GM10847 (cell line): ENCODE measurements around the gene MPV17L2.

ENCODE experiments used
- POLR2A ChIP-seq: IDR thresholded peaks from 2 replicates; pipeline ENCODE4 v1.6.1; 2011; ENCODE audit not compliant: insufficient read length; ENCODE audit errors: extremely low read depth

Gene MPV17L2

GRCh38 chr19:18218159-18218558 is 25.1 kb downstream of the MPV17L2 start:
- no peak for TF ChIP-seq POLR2A

- no peak for TF ChIP-seq POLR2A
Observed at GRCh38 chr19:18218600-18218999, 25.6 kb downstream of the MPV17L2 start.

GRCh38 chr19:18219911-18220631 is 27.1 kb downstream of the MPV17L2 start:
- no peak for TF ChIP-seq POLR2A

- TF ChIP-seq POLR2A = no peak
Observed at GRCh38 chr19:18220632-18221275, 27.7 kb downstream of the MPV17L2 start.

- no peak for TF ChIP-seq POLR2A
Observed at GRCh38 chr19:18221815-18222725, 29.1 kb downstream of the MPV17L2 start.

- no peak for TF ChIP-seq POLR2A
Observed at GRCh38 chr19:18223860-18224524, 31.0 kb downstream of the MPV17L2 start.

- no peak for TF ChIP-seq POLR2A
Observed at GRCh38 chr19:18224525-18225354, 31.7 kb downstream of the MPV17L2 start.

- TF ChIP-seq POLR2A = no peak
Observed at GRCh38 chr19:18225355-18225701, 32.3 kb downstream of the MPV17L2 start.

- no peak for TF ChIP-seq POLR2A
Observed at GRCh38 chr19:18225702-18226468, 32.9 kb downstream of the MPV17L2 start, which contains the start of gene PDE4C. PDE4C (minus strand) TSS chr19:18226438; CDS start chr19:18226415, 23 bp downstream.

- no peak for TF ChIP-seq POLR2A
Observed at GRCh38 chr19:18226956-18227780, 34.1 kb downstream of the MPV17L2 start.

GRCh38 chr19:18227781-18228271 is 34.8 kb downstream of the MPV17L2 start:
- TF ChIP-seq POLR2A = no peak

GRCh38 chr19:18229474-18229873 is 36.5 kb downstream of the MPV17L2 start:
- no peak for TF ChIP-seq POLR2A

GRCh38 chr19:18229915-18230314 is 36.9 kb downstream of the MPV17L2 start:
- TF ChIP-seq POLR2A = no peak
